ENCODE data around the gene WDR4.
"Not testable (repeated sequence)": the region's sequence is repeated elsewhere in the genome, so short reads cannot be mapped to it uniquely, and the experiment has no call there.

The WDR4 gene

DNA sequence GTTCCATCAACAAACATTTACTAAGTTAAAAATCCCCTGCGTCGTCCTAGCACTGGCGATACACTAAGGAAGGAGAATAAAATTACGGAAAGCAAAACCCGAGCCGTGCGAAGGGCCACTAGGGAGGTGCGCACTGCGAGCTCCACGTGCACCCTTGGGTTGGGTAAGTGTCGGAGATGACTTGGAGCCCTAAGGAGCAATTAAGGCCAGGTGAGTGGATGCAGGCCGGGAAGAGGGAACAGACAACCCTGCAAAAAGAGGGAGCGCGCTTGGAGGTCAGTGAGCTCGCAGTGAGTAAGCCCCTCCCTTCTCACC is 704 bp downstream of the WDR4 start:
- TF ChIP-seq ESRRG (CRISPR knock-in tag; IDR thresholded peaks at IDR 0.05) (no peak), CSDC2 (CRISPR knock-in tag; IDR thresholded peaks at IDR 0.05) (no peak), TOX (CRISPR knock-in tag; IDR thresholded peaks at IDR 0.05; ENCODE audit: borderline replicate concordance) (no peak), ZFP3 (CRISPR knock-in tag; IDR thresholded peaks at IDR 0.05) (no peak), RARB (CRISPR knock-in tag; IDR thresholded peaks at IDR 0.05) (no peak), OSR1 (CRISPR knock-in tag; IDR thresholded peaks at IDR 0.05) (no peak), PPARA (CRISPR knock-in tag; IDR thresholded peaks at IDR 0.05; ENCODE audit: borderline replicate concordance) (no peak), ZC3H10 (CRISPR knock-in tag; IDR thresholded peaks at IDR 0.05) (no peak)
- peak; percentile 43 for ATAC-seq

DNA sequence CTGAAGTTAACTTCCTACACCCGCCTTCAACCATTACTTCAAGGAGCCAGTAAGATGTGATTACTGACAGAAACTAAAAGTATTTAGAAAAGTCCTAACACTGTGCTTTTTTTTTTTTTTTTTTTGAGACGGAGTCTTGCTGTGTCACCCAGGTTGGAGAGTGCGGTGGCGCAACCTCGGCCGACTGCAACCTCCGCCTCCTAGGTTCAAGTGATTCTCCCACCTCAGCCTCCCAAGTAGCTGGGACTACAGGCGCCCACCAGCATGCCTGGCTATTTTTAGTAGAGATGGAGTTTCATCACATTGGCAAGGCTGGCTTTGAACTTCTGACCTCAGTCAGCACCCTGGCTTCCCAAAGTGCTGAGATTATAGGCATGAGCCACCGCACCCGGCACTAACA is 3.5 kb downstream of the WDR4 start:
- ATAC-seq, result not testable (repeated sequence)

DNA sequence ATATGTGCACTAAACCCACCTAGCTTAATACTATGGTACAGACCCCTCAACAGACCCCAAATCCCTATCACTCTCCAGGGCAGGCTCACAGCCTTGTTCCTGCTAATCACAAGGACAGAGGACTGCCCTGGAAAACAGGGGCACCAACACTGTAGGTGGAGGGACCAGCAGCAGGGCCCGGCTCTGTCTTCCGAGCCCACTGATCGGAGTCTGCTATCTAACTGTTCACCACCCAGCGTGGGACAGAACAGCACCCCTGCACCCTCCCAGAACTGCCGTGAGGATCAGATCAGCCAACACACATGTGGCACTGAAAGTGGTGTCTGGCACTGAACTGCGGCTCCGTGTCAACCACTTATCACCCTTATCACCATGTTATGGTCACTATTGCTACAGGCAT is 6.2 kb downstream of the WDR4 start:
- no peak for ATAC-seq
- TF ChIP-seq RARB (CRISPR knock-in tag; IDR thresholded peaks at IDR 0.05), result no peak
- TF ChIP-seq TOX (CRISPR knock-in tag; IDR thresholded peaks at IDR 0.05; ENCODE audit: borderline replicate concordance), result no peak
- TF ChIP-seq, protein P1, sequence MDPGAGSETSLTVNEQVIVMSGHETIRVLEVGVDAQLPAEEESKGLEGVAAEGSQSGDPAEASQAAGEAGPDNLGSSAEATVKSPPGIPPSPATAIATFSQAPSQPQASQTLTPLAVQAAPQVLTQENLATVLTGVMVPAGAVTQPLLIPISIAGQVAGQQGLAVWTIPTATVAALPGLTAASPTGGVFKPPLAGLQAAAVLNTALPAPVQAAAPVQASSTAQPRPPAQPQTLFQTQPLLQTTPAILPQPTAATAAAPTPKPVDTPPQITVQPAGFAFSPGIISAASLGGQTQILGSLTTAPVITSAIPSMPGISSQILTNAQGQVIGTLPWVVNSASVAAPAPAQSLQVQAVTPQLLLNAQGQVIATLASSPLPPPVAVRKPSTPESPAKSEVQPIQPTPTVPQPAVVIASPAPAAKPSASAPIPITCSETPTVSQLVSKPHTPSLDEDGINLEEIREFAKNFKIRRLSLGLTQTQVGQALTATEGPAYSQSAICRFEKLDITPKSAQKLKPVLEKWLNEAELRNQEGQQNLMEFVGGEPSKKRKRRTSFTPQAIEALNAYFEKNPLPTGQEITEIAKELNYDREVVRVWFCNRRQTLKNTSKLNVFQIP (CRISPR knock-in tag; IDR thresholded peaks at IDR 0.05; ENCODE audit: borderline replicate concordance, low read depth), result no peak
- TF ChIP-seq, protein P2, sequence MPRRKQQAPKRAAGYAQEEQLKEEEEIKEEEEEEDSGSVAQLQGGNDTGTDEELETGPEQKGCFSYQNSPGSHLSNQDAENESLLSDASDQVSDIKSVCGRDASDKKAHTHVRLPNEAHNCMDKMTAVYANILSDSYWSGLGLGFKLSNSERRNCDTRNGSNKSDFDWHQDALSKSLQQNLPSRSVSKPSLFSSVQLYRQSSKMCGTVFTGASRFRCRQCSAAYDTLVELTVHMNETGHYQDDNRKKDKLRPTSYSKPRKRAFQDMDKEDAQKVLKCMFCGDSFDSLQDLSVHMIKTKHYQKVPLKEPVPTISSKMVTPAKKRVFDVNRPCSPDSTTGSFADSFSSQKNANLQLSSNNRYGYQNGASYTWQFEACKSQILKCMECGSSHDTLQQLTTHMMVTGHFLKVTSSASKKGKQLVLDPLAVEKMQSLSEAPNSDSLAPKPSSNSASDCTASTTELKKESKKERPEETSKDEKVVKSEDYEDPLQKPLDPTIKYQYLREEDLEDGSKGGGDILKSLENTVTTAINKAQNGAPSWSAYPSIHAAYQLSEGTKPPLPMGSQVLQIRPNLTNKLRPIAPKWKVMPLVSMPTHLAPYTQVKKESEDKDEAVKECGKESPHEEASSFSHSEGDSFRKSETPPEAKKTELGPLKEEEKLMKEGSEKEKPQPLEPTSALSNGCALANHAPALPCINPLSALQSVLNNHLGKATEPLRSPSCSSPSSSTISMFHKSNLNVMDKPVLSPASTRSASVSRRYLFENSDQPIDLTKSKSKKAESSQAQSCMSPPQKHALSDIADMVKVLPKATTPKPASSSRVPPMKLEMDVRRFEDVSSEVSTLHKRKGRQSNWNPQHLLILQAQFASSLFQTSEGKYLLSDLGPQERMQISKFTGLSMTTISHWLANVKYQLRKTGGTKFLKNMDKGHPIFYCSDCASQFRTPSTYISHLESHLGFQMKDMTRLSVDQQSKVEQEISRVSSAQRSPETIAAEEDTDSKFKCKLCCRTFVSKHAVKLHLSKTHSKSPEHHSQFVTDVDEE (CRISPR knock-in tag; IDR thresholded peaks at IDR 0.05), result no peak

DNA sequence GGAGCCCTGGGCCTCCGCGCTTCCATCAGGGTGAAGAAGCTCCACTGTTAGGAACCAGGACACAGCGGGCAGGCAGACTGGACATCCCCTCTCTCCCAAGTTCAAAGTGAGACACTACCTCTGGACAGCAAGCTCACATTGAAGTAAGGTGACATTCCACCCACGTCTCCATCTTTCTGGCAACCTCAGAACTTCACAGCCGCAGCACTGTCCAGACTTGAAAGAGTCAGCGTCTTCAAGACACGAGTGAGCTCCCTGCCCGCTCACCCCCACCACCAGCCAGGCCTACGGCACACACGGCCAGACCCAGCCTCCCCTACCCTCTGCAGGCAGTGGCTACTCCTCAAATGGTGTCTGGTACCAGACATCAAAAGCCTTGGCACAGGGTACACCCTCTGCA is 11.1 kb downstream of the WDR4 start:
- ATAC-seq, result no peak
- TF ChIP-seq ISL1 (CRISPR knock-in tag; IDR thresholded peaks at IDR 0.05) (no peak), ESRRG (CRISPR knock-in tag; IDR thresholded peaks at IDR 0.05) (no peak), RARB (CRISPR knock-in tag; IDR thresholded peaks at IDR 0.05) (no peak), CSDC2 (CRISPR knock-in tag; IDR thresholded peaks at IDR 0.05) (no peak), ZNF8 (CRISPR knock-in tag; IDR thresholded peaks at IDR 0.05) (no peak), GLIS3 (CRISPR knock-in tag; IDR thresholded peaks at IDR 0.05) (no peak), TOX (CRISPR knock-in tag; IDR thresholded peaks at IDR 0.05; ENCODE audit: borderline replicate concordance) (no peak), ZNF70 (CRISPR knock-in tag; IDR thresholded peaks at IDR 0.05) (no peak), ARNTL (CRISPR knock-in tag; IDR thresholded peaks at IDR 0.05; ENCODE audit: borderline replicate concordance, low read depth) (no peak), ZC3H10 (CRISPR knock-in tag; IDR thresholded peaks at IDR 0.05) (no peak), PPARA (CRISPR knock-in tag; IDR thresholded peaks at IDR 0.05; ENCODE audit: borderline replicate concordance) (no peak), ZFP3 (CRISPR knock-in tag; IDR thresholded peaks at IDR 0.05) (no peak)
- TF ChIP-seq, protein P3, sequence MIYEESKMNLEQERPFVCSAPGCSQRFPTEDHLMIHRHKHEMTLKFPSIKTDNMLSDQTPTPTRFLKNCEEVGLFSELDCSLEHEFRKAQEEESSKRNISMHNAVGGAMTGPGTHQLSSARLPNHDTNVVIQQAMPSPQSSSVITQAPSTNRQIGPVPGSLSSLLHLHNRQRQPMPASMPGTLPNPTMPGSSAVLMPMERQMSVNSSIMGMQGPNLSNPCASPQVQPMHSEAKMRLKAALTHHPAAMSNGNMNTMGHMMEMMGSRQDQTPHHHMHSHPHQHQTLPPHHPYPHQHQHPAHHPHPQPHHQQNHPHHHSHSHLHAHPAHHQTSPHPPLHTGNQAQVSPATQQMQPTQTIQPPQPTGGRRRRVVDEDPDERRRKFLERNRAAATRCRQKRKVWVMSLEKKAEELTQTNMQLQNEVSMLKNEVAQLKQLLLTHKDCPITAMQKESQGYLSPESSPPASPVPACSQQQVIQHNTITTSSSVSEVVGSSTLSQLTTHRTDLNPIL (CRISPR knock-in tag; IDR thresholded peaks at IDR 0.05; ENCODE audit: low read depth), result no peak
- TF ChIP-seq, protein P4, sequence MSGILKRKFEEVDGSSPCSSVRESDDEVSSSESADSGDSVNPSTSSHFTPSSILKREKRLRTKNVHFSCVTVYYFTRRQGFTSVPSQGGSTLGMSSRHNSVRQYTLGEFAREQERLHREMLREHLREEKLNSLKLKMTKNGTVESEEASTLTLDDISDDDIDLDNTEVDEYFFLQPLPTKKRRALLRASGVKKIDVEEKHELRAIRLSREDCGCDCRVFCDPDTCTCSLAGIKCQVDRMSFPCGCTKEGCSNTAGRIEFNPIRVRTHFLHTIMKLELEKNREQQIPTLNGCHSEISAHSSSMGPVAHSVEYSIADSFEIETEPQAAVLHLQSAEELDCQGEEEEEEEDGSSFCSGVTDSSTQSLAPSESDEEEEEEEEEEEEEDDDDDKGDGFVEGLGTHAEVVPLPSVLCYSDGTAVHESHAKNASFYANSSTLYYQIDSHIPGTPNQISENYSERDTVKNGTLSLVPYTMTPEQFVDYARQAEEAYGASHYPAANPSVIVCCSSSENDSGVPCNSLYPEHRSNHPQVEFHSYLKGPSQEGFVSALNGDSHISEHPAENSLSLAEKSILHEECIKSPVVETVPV (CRISPR knock-in tag; IDR thresholded peaks at IDR 0.05), result no peak

DNA sequence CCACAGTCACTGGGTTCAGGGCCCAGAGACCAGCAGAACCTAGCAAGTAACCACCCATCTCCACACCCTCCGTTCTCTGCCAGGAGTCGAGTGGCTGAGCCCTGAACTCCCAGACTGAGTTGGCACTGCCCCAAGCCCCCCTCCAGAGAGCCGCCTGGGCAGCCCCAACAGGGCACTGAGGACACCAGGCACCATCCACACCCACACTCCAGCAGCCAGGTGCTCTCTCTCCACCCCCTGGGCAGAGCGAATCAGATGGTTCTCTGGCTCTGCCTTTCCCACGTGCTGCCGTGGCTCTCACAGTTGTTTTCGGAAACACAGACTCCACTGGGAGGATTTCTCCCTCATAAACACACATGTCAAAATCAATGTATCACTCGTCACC is 13.6 kb downstream of the WDR4 start:
- peak; percentile 27 for ATAC-seq
- TF ChIP-seq ARNTL (CRISPR knock-in tag; IDR thresholded peaks at IDR 0.05; ENCODE audit: borderline replicate concordance, low read depth) (no peak), ZNF565 (CRISPR knock-in tag; conservative IDR thresholded peaks at IDR 0.05; ENCODE audit: low read depth) (no peak), SNAI2 (CRISPR knock-in tag; IDR thresholded peaks at IDR 0.05) (no peak), ZFP3 (CRISPR knock-in tag; IDR thresholded peaks at IDR 0.05) (no peak), ESRRG (CRISPR knock-in tag; IDR thresholded peaks at IDR 0.05) (no peak)

All from SK-N-SH treated with all-trans-retinoic acid at 6 μM for 48 hours (cell line).